HAP-1 (cell line): ENCODE data around the gene HIPK2.

ENCODE experiments used
- DNase-seq, 2 experiments: peaks; one replicate each; pipeline ENCODE4 v3.0.0-alpha.2; 2016 to 2020; ENCODE audit warnings: low spot score in 2 of 2
- H3K27me3 ChIP-seq: fragments of 250-450 bp; sonication (Bioruptor Pico); 2 replicates; pipeline ENCODE4 v1.5.1; 2020; ENCODE audit warnings: low read depth, mild to moderate bottlenecking, moderate library complexity
- H3K36me3 ChIP-seq: fragments of 250-450 bp; sonication (Bioruptor Pico); replicated peaks from 2 replicates; pipeline ENCODE4 v1.5.1; 2020; ENCODE audit warnings: mild to moderate bottlenecking
- H3K4me1 ChIP-seq: fragments of 250-450 bp; sonication (Bioruptor Pico); 2 replicates; pipeline ENCODE4 v1.5.1; 2020; ENCODE audit warnings: mild to moderate bottlenecking
- H3K4me3 ChIP-seq: fragments of 250-450 bp; sonication (Bioruptor Pico); 2 replicates; pipeline ENCODE4 v1.5.1; 2020; ENCODE audit warnings: mild to moderate bottlenecking, moderate library complexity
- H3K9me3 ChIP-seq: fragments of 250-450 bp; sonication (Bioruptor Pico); 2 replicates; pipeline ENCODE4 v1.5.1; 2020; ENCODE audit warnings: mild to moderate bottlenecking, moderate library complexity
- in situ Hi-C: fragments of 300-500 bp; cut with MboI; formaldehyde crosslinking; loops from 3 replicates; pipeline ENCODE4 v1.14.3; 2020; ENCODE audit warnings: low sequenced_read_pairs, inconsistent platforms, mixed read lengths

HIPK2 gene

DNA sequence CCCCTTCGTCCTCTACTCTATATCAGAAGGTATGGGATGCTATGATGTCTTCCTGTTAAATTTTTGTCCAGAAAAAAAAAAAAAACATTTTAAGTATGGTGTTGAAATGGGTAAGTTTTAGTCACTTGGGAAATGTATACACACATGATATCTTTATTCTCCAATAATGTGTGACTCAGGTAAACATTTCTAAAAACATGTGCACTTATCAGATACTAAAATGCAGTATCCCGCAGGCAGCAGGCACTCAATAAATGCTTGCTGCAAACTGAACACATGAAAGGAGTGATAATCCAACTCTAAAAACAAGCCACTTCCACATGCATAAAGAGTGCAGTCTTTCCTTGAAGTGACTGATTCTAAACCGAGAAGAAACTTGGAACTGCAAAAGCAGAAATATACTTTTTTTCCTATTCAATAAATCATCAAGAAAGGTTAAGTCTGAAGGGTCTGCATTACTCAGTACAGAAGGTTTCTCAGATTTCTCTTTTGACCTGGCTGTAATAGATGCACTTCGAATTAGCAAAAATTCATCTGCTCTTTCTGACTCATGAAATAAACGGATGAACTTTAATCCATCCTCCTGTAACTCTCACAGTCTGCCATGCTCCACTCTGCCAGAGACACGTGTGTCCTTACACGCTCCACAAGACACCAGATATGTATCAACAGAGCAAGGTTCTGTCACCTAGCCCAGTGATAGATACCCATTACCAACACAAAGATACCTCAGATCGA is 84.0 kb downstream of the HIPK2 start:
- Histone ChIP-seq H3K36me3 (no peaks in the 10 kb centered on the region; the same call in 1 of the 2 replicates), H3K27me3 (no peaks in the 10 kb centered on the region), H3K9me3 (no peaks in the 10 kb centered on the region), H3K4me3 (no peak overlapping the region), H3K4me1 (no peaks in the 10 kb centered on the region)
- in situ Hi-C loops: no loop called here
- no peak for DNase-seq

DNA sequence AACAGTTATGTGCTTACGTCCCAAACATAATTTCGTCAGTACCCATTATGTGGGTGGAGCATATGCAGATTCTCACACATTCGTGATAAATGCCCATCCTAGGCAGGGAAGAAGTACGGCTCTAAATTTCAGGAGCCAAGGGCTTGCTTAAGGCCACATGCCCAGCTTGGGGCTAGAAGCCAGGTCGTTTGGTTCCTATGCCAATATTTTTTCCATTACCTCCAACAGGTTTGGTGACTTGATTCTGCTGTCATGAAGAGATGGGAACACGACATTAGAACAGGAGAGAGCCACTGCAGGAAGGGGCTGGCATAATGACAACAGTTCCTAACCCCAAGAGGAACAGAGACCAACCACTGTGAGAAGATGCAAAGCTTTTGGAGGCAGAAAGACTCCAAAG is 85.1 kb downstream of the HIPK2 start:
- in situ Hi-C loops: no loop called here
- no peaks in the 10 kb centered on the region for H3K36me3 ChIP-seq
- no peaks in the 10 kb centered on the region for H3K4me1 ChIP-seq
- no peaks in the 10 kb centered on the region for H3K9me3 ChIP-seq
- H3K27me3 ChIP-seq: no peaks in the 10 kb centered on the region
- no peak overlapping the region for H3K4me3 ChIP-seq
- no peak for DNase-seq

DNA sequence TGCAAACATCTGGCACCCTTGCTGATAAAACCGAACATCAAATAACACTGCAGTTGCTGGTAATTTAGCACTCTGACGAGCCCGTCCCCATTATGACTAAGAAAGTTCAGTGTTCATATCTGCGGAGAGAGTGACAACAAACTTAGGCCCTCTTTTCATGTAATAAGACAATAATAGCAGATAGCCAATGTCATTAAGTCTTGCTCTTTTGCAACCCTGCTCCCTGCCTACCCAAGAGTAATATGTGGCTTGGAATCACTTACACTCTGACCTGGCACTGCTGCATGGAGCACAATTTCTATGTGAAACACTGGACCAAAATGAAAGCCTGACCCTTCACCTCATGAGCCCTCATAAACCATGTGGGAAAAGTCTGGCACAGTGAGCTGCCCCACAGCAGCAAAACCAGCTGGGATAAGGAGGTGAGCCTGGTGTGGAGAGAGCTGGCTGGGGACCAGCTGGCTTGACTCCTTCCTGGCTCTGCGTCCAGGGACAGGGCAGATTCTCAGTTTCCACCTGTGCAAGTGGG is 86.5 kb downstream of the HIPK2 start:
- in situ Hi-C loops: no loop called here
- Histone ChIP-seq H3K9me3 (no peaks in the 10 kb centered on the region), H3K4me1 (no peaks in the 10 kb centered on the region), H3K27me3 (no peaks in the 10 kb centered on the region), H3K36me3 (no peaks in the 10 kb centered on the region), H3K4me3 (no peak overlapping the region)
- DNase-seq: no peak

DNA sequence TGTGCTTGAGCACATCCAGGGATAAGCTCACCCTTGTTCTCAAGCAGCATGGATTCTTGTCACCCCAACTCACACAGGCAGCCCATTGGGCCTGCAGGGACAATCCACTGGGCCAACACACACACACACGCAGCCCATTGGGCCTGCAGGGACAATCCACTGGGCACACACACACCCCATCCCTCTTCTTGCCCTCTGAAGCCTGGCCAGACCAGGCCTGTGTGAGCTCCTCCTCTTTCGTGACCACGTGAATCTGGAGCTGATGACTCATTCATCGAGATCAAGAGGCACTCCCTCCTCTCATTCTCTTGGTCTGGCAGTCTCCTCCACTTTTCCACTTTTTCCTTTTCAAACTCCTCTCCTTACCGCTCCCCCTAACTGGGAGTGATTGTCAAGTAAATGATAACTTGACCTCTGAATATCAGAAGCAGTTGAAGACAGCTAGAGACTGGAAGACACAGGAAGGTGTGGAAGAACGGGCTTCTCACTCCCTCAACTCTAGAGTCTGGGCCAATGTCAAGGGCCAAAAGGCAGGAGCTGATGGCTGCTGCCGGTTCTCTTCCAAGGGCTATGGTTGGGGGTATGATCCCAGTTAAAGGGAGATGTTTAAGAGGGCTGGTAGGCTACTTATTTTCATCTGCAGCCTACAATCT is 89.7 kb downstream of the HIPK2 start:
- in situ Hi-C loops: no loop called here
- Histone ChIP-seq H3K27me3 (no peaks in the 10 kb centered on the region), H3K4me1 (no peaks in the 10 kb centered on the region), H3K4me3 (no peak overlapping the region), H3K9me3 (no peaks in the 10 kb centered on the region; the same call in 1 of the 2 replicates), H3K36me3 (no peaks in the 10 kb centered on the region)
- no peak for DNase-seq

DNA sequence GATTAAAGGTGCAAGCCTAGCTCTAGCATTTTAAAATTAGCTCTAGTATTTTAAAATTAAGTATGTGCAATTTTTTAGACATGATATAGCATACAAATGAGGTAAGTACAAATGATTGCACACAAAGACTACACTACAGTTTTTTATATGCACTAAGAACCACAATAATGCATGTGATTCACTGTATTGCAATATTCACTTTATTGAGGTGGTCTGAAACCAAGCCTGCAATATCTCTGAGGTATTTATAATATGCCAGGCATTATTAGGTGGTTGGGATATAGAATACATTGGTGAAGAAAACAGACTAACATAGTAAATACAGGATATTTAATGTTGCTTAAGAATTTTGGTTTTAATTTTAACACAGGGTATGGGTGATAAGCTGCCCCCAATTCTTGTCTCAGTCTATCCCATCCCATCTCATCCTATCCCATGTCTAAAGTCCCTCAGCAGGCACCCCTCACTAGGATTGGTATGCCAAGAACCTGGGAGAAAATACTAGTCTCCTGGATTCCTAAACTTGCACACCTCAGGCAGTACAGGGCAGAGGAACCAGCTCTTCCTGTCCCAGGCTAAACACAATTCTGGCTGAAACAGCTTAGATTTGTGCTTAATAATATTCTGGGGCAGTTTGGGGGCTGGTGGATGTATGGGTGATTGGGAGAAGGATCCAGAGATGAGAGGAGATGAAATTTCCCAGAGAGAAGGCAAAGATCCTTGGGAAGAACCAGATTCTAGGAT is 90.4 kb downstream of the HIPK2 start:
- H3K4me3 ChIP-seq: no peak overlapping the region
- no peaks in the 10 kb centered on the region for H3K27me3 ChIP-seq
- in situ Hi-C loops: no loop called here
- no peaks in the 10 kb centered on the region; the same call in 1 of the 2 replicates for H3K36me3 ChIP-seq
- no peaks in the 10 kb centered on the region; the same call in 1 of the 2 replicates for H3K9me3 ChIP-seq
- H3K4me1 ChIP-seq: no peaks in the 10 kb centered on the region
- no peak for DNase-seq

DNA sequence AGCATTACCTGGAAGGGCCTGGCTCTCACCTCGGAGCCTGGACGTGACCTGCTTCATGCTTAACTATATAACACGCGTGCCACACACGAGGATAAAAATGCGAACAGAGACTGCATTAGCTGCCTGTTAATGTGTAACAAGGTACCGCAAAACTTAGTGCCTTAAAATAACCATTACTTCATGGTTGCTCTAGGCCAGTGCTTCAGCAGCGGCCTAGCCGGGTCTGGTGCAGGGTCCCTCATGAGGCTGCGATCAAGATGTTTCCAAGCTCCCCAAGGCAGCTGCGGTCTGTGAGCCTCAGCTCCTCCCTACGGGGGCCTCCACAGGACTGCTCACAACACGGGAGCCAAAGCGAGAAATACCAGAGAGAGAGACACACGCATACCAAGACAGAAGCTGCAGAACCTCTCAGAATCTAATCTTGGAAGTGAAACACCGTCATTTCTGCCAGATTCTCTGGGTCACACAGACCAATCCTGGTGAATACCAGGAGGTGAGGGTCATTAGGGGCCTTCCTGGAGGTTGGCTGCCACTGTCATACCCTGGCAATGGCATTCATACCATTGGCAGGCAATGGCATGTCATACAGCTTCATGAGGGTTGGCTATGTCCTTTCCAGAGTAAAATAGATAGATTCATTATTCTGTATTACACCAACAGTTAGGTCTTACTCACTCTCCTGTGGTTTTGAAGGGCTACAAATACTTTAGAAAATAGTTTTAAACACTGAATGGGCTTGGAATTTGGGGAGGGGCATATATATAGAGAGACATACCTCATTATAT is 94.5 kb downstream of the HIPK2 start:
- Histone ChIP-seq H3K9me3 (no peaks in the 10 kb centered on the region; the same call in 1 of the 2 replicates), H3K4me3 (no peak overlapping the region), H3K27me3 (no peaks in the 10 kb centered on the region), H3K36me3 (no peaks in the 10 kb centered on the region; the same call in 1 of the 2 replicates), H3K4me1 (no peaks in the 10 kb centered on the region)
- no peak for DNase-seq
- in situ Hi-C loops: no loop called here

DNA sequence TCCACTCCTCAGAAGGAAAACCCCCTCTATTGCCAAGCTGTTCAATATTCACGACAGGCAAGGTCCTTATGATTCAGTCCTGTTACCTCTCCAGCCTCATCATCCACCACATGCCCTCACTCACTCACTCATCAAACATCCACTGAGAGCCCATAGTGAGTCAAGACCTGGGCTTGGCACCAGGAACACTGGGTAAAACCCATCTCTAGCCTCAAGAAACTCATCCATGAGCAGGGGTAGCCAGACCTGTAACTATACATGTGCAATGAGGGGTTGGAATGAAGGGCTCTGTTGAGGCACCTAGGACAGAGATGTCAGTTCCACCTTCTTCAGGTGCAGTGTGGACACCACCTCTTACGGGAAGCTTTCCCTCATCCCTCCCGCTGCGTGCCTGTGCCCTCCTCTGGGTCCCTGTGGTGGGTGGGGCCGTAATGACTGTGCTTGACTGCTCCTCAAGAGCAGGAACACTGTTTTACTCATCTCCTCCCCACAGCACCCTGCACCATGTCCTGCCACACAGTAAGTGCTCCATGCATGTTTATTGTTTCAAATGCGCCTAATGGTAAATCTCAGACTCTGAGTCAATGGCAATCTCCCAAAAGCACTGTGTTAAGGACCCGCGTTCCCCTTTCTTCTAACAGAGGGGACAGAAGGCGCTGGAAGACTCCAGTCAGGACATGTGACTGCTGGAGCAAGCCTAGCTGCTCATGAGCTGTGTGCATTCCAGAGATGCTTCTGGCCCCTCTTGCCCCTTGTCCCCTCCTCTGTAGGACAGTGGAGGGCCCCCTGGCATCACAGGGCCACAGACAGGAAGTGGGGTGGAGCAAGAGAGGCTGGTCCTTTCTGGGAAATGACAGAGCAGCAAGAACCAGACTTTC is 95.4 kb downstream of the HIPK2 start:
- in situ Hi-C loops: no loop called here
- H3K36me3 ChIP-seq: no peaks in the 10 kb centered on the region; the same call in 1 of the 2 replicates
- no peaks in the 10 kb centered on the region; the same call in 1 of the 2 replicates for H3K9me3 ChIP-seq
- no peak for DNase-seq
- no peak overlapping the region for H3K4me3 ChIP-seq
- no peaks in the 10 kb centered on the region for H3K4me1 ChIP-seq
- H3K27me3 ChIP-seq: no peaks in the 10 kb centered on the region

DNA sequence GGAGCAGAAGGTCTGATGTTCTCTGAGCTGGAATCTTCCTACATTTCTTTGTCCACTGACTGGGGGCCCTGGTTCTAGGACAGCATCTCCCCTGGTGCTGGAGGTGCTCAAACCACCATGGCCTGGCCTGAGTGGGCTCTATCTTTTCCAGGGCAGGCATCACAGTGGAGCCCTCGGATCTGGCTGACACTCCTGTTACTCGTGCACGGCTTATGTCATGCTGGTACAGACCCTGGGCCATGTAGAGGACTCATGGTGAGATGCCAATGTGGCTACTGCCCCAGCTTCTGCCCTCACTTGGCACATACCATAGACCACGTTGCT is 96.0 kb downstream of the HIPK2 start:
- Histone ChIP-seq H3K4me1 (no peaks in the 10 kb centered on the region), H3K9me3 (no peaks in the 10 kb centered on the region; the same call in 1 of the 2 replicates), H3K36me3 (no peaks in the 10 kb centered on the region; the same call in 1 of the 2 replicates), H3K4me3 (no peak overlapping the region), H3K27me3 (no peaks in the 10 kb centered on the region)
- DNase-seq: no peak
- in situ Hi-C loops: no loop called here

DNA sequence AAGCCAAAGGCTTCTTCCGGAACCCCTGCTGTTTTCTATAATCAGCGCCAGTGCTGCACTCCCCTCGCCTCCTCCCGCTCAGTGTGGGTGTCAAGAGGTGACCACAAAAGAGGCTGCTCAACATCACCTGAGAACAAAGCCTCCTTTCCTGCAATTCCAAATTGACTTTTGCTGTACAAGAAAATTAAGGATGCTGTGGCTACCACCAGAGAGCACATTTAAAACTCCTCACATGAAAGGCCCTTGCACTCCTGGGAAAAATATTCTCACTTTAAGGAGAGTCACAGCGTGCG is 96.4 kb downstream of the HIPK2 start:
- Histone ChIP-seq H3K9me3 (no peaks in the 10 kb centered on the region; the same call in 1 of the 2 replicates), H3K4me3 (no peak overlapping the region), H3K36me3 (no peaks in the 10 kb centered on the region; the same call in 1 of the 2 replicates), H3K27me3 (no peaks in the 10 kb centered on the region), H3K4me1 (no peaks in the 10 kb centered on the region)
- no peak for DNase-seq
- in situ Hi-C loops: no loop called here

DNA sequence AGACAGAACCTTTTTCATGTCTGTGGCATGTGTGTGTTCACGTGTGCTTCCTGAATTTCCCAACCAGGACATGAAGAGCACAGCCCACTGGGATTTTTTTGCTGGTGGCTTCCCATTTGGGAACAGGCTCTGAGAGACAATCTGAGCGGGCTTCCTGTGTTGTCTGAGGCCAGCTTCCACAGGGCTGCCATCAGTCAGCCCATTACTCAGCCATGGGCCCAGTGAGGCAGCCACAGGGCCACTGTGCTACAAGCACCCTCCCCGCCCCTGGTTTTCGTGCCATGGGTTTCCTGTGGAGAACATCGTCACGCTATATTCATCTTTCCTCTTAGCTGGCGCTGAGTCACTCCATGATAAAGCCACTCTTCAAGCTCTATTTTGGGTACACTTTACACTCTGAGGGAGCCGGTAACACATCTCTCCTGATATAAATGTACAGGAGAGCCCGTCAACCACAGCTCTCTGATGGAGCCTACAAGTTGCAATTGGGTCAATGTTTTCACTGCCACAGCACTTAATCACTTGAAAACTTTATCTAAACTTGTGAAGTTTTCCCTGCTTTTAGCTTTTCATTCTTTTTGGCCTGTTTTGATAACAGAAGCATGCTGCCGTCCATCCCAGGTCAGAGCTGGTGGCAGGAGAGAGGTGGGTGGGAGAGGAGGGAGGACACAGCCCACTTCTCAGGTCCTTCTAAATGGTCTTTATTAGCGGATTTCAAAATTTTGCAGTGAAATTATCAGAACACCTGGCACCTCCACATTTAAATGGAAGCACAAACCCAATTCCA is 96.9 kb downstream of the HIPK2 start:
- no peak for DNase-seq
- H3K4me1 ChIP-seq: no peaks in the 10 kb centered on the region
- in situ Hi-C loops: no loop called here
- H3K9me3 ChIP-seq: no peaks in the 10 kb centered on the region; the same call in 1 of the 2 replicates
- no peaks in the 10 kb centered on the region for H3K27me3 ChIP-seq
- no peaks in the 10 kb centered on the region; the same call in 1 of the 2 replicates for H3K36me3 ChIP-seq
- H3K4me3 ChIP-seq: no peak overlapping the region

DNA sequence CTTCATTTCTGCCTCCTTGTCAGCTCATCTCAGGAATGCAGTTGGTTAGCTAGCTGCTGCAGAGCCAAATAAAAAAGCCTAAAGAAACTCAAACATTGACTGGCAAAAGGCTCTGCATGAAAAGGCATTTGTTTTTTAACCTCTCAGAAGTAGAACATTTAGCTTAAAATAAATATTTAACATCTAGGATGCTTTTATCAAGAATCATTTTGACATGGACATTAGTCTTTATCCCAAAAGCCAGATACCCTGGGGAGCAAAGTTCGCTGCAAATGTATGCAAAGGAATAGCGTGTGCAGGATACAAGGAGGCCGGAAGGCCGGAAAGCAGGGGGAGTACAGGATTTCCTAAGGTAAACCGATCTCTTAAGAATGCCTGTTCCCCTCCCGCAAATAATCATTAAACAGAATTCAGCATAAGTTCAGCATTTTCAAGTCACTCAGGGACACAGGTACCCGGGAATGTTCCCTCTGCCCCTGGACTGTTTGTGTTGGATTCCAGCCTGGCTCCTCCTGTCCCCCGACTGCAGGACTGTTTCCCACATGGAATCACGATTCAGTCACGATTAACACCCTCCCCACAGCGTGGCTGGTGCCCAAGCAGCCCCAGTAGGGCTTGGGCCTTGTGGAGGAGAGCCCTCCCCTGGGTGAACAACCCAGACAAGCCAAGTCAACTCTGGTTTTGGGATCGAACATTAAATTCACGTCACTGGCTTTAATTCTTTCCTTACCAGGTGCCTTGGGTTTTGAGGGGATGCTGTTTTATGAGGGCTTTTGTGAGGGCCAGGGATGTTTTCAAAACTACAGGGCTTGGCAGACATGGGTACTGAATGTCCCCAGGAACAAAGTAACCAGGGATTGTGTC is 97.8 kb downstream of the HIPK2 start:
- DNase-seq: no peak
- Histone ChIP-seq H3K36me3 (no peaks in the 10 kb centered on the region; the same call in 1 of the 2 replicates), H3K27me3 (no peaks in the 10 kb centered on the region), H3K9me3 (no peaks in the 10 kb centered on the region), H3K4me3 (no peak overlapping the region), H3K4me1 (no peaks in the 10 kb centered on the region)
- in situ Hi-C loops: no loop called here
